NCI-H774 (cell line): ENCODE results near the gene ADGRF3.
"Not testable (repeated sequence)": the region's sequence is repeated elsewhere in the genome, so short reads cannot be mapped to it uniquely, and the experiment has no call there.

Experiments used
- DNase-seq: peaks from one replicate; lab custom pipeline; 2025; lab: John Stamatoyannopoulos, UW

ADGRF3 gene

DNA sequence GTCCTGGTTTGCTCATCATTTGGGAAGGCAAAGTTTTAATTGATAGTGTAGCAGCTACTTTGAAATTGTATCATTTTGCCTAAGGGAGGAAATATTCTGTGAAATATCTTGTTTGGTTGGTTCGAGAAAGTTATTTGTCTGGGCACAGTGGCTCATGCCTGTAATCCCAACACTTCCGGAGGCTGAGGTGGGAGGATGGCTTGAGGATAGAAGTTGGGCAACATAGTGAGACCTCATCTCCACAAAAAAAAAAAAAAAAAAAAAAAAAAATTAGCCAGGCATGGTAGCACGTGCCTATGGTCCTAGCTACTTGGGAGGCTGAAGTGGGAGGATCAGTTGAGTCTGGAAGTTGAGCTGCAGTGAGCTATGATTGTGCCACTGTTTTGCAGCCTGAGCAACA is 3.1 kb upstream of the ADGRF3 start:
- DNase-seq = no peak

DNA sequence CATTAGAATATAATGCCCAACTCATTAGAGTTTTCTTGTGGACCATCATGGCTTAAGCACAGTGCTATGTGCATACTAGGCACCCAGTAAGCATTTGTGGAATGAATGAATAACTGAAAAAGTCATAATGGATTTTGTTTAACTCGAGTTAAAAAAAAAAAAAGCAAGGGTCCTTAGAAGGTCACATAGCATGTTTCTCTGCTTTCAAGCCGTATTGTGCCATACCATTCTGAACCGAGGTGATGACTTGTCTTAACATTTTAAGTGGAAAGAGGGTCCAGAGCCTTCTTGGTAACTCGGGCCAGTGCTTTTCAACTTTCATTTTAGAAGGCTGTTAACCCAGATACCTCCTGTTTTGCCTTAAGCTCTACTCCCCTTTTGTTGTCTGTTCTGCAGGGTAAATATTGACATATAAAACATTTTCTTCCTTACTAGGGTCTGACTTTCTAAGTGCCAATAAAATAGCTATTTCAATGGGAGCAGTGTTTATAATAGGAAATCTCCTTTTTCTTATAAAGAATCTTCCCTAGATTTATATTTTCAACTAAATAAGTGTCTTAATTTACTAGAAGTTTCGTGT is 787 bp upstream of the ADGRF3 start:
- no peak for DNase-seq

DNA sequence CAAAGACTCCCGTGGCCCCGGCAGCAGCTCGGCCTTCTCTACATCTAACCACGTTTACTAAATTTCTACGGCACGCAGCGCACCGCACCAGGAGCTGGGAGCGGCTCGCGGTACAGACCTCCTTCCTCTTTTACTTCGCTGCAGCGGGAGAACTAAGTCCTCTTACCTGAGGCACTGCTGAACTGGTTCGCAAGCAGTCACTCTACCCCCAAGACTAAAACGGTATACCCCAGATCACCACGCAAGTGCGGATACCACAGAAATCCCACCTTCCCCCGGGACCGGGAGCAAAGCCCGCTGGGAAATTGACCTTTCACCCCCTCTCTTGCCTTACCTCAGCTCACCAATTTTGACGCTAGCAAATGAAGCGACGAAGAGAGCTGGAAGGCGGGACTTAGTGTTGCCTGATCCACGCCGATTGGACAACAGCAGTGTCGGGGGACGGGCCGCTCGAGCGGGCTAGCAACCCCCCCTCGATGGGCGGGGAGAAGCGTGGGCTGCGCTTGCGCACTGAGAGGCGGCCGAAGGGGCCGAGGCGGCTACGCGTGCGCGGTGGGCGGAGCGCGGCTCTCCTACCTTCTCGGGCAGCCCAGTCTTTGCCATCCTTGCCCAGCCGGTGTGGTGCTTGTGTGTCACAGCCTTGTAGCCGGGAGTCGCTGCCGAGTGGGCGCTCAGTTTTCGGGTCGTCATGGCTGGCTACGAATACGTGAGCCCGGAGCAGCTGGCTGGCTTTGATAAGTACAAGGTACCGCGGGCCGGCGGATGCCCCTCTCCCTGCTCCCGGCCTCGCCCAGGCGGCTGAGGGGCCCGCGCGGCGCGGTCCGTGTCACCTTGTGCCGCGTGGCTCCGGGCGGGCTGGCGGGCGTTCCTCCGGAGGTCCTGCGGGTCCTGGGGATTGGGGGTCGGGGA is 790 bp downstream of the ADGRF3 start, which contains the start of gene SELENOI:
SELENOI (plus strand) TSS at position 599 of the 909 bp plus-strand sequence; CDS start at position 689, 90 bp downstream.
- DNase-seq = peak; percentile 99

DNA sequence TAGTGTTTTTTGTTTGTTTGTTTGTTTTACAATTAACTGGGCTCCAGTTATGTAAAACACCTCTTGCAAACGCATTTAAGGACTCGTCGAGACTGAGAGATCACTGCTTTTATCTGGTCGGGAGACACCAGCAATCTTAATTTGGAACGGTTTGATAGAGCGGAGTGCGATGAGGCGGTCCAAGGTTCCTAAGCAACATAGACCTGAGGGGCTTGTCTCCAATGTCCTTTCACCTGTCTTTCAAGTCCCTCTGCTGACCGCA is 1.4 kb downstream of the ADGRF3 start:
- DNase-seq = no peak

DNA sequence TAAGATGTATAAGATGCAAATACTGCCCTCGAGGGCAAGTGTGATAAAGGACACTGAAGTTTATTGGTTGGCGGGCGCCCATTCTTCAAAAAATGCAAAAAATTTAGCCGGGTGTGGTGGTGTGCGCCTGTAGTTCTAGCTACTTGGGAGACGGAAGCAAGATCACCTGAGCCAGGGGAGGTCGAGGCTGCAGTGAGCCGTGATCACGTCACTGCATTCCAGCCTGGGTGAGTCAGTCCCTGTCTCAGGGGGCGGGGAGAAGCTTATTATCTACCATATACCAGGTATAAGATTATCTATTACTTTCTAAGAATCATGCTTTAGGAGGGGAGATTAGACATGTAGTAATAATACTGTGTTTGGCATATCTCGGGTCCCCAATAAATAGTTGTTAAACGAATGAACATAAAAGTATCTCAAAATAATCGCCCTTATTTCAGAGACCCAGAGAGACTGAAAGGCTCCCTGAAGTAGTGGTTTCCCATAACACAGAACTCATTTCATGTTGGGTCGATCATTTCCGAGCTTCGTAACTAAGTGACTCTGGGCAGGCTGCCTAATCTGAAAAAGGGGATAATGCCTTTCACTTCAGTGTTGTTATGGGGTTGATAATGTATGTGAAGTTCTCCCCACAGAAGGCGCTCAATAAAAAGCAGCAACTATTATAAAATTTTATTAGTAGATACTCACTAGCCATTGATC is 1.9 kb downstream of the ADGRF3 start:
- DNase-seq = no peak

DNA sequence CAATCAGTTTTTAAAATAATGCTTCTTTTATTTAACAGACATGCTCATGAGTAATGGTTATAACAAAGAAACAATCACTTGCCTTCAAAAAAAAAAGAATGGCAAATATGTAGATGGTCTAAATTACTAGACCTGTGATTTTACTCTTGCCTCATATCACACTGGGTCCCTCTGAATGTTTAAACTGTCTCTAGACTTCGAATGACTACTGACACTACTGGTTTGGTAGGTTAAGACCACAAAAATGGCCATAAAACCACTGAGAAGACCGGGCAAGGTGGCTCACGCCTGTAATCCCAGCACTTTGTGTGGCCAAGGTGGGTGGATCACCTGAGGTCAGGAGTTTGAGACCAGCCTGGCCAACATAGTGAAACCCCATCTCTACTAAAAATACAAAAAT is 5.8 kb downstream of the ADGRF3 start:
- no peak for DNase-seq

GRCh38 chr2:26337298-26337697 is 9.3 kb downstream of the ADGRF3 start:
- no peak for DNase-seq

- no peak for DNase-seq
These were observed 9.9 kb downstream of the ADGRF3 start for GRCh38 chr2:26336719-26337118.

GRCh38 chr2:26335231-26335630 is 11.4 kb downstream of the ADGRF3 start:
- DNase-seq = no peak

- DNase-seq = no peak
These were observed 13.3 kb downstream of the ADGRF3 start for GRCh38 chr2:26333293-26333692.

DNA sequence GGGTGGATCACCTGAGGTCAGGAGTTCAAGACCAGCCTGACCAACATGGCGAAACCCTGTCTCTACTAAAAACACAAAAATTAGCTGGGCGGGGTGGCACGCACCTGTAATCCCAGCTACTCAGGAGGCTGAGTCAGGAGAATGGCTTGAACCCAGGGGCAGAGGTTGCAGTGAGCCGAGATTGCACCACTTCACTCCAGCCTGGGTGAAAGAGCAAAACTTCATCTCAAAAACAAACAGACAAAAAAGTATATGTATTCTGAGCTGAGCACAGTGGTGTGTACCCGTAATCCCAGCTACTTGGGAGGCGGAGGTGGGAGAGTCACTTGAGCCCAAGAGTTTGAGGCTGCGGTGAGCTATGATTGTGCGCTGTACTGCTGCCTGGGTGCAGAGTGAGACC is 15.3 kb downstream of the ADGRF3 start:
- DNase-seq = not testable (repeated sequence)

GRCh38 chr2:26330604-26331003 is 16.0 kb downstream of the ADGRF3 start:
- no peak for DNase-seq

GRCh38 chr2:26330114-26330549 is 16.5 kb downstream of the ADGRF3 start:
- peak; percentile 64 for DNase-seq

GRCh38 chr2:26329083-26329482 is 17.5 kb downstream of the ADGRF3 start:
- DNase-seq = not testable (repeated sequence)

GRCh38 chr2:26327291-26328272 is 19.0 kb downstream of the ADGRF3 start:
- DNase-seq = no peak

GRCh38 chr2:26326514-26326913 is 20.1 kb downstream of the ADGRF3 start:
- DNase-seq = no peak

- DNase-seq = no peak
These were observed 20.7 kb downstream of the ADGRF3 start for GRCh38 chr2:26325851-26326250.

DNA sequence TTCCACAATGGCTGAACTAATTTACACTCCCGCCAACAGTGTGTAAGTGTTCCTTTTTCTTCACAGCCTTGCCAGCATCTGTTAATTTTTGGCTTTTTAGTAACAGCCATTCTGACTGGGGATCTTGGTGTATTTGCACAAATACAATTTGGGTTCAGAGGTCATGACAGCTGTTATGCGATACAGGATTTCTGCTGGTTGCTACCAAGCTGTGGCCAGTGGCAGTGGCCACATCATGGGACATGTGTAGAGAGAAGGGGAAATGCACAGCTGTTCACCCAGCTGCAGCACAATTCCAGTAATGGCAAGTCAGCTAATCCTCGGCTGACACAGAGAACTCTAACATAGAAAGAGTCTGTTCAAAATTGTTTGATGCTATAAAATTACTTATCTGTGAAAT is 21.7 kb downstream of the ADGRF3 start:
- no peak for DNase-seq

DNA sequence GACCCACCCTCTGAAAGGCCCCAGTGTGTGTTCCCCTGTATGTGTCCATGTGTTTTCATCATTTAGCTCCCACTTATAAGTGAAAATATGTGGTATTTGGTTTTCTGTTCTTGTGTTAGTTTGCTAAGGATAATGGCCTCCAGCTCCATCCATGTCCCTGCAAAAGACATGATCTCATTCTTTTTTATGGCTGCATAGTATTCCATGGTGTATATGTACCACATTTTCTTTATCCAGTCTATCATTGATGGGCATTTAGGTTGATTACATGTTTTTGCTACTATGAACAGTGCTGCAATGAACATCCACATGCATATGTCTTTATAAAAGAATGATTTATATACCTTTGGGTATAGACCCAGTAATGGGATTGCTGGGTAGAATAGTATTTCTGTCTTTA is 22.1 kb downstream of the ADGRF3 start:
- DNase-seq = not testable (repeated sequence)

DNA sequence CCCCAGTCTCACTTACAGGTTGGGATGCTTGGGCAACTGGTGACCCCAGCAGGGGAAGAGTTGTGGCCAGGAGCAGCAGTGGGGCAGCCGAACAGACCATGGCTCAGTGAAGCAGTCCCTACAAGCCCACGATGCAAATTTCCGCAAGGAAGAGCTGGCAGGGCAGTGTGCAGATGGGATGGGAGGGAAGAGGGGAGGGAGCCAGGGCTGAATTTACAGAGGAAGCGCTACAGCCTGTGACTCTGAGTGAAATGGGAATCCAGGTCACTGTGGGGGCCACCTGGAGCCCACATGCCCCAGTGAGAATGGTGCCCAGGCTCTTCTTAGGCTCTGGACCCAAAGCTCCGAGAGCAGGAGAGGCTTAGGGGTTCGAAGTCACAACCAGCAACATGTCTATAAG is 27.6 kb downstream of the ADGRF3 start:
- DNase-seq = no peak

DNA sequence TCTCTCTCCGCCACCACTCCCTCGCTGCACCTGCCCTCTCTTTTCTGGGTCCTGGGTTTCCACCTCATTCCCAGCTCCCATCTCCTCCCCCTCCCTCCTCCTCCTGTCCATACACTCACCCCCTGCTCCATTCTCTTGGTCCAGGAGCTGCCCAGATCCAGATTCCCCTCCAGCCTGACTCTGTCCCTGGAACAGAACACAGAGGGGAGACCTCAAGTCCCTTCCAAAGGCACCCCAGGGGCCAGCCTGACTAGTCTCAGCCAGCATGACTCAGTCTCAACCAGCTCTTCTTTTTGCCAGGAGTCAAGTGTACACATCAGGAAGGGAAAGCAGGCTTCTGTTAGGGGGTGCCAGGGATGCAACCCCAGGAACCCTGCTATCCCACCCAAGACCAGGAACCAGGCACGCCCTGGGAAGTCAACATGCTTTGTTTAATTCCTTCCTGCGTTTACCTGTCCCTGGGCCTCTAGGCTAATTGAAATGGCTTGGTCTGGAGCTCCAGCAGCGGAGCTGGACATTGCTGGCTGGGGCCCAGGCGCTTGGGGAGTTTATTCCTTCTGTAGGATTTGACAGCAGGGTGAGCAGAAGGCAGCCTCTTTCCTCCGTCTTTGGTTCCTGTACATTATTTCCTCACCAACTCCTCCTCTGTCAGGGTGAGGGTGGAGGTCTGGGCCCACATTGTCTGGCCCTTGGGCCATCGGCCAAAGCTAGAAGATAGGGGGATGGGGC is 29.0 kb downstream of the ADGRF3 start:
- DNase-seq = no peak
